ENCODE results near the gene KRTAP3-2.

Gene KRTAP3-2

DNA sequence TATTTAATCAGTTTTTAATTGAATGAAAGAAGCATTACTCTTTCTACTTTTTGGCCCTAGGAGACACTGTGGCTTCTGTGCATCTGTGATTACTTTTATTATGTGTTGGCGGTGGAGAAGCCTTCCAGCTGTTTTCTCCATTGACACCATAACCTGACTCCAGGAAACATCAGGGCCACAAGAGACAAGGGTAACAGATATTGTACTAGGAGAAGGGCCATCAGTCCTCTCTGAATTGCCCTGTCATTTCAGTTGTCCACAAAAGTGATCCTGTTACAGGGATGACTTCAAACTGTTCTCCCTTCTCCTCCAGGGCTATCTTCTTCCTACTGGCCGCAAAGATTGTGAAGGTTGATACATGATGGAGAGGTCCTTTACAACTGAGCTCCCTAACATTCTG is 47.6 kb downstream of the KRTAP3-2 start:
- no CpG with 5 or more reads among the region's 2 CpGs for WGBS (ENCODE audit: insufficient coverage, insufficient read length)
- Histone ChIP-seq H3K4me3 (ENCODE audit: low read length) (no peak overlapping the region), H3K4me1 (ENCODE audit: control insufficient read depth, insufficient read depth, low read length) (no peaks in the 10 kb centered on the region)

DNA sequence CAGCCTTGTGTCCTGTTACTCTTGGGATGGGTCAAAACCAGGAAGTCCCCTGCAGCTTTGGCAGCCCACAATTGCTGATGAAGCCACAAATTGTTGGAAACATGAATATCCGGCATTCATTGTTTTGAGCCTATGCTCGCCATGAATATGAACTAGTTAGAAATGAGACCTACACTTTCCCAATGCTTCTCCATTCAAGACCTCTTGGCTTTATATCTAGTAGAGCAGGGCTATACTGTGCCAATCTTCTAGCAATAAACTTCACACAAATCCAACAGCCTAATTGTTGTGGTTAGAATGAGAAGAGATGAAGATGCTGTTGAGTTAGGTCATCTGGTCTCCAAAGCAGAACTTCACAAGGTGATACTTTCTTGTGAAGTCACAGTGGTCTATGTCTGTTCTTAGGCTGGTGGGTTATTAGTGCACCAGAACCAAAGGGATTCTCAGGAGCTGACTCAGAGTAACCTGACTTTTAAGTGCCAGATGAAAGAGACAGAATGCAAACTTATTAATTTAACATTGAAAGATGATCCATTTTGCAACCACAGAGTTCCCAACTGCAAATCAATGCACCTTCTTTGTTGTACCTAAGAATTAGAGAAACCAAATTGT is 48.6 kb downstream of the KRTAP3-2 start:
- Histone ChIP-seq H3K27me3 (ENCODE audit: control insufficient read depth, insufficient read depth, low read length) (no peaks in the 10 kb centered on the region), H3K9me3 (ENCODE audit: control insufficient read depth, insufficient read depth, low read length) (no peaks in the 10 kb centered on the region), H3K36me3 (ENCODE audit: control insufficient read depth, insufficient read depth, low read length) (no peaks in the 10 kb centered on the region), H3K4me3 (ENCODE audit: low read length) (no peak overlapping the region), H3K27ac (ENCODE audit: low read length) (no peak overlapping the region), H3K4me1 (ENCODE audit: control insufficient read depth, insufficient read depth, low read length) (no peaks in the 10 kb centered on the region)
- no peak for DNase-seq (ENCODE audit: low read depth, low spot score)
- WGBS (ENCODE audit: insufficient coverage, insufficient read length): no CpG with 5 or more reads among the region's 2 CpGs

More for the DNA sequence above, 47.6 kb downstream of the KRTAP3-2 start:
- H3K9me3 ChIP-seq (ENCODE audit: control insufficient read depth, insufficient read depth, low read length): no peaks in the 10 kb centered on the region
- no peaks in the 10 kb centered on the region for H3K27me3 ChIP-seq (ENCODE audit: control insufficient read depth, insufficient read depth, low read length)
- H3K27ac ChIP-seq (ENCODE audit: low read length): no peak overlapping the region
- no peak for DNase-seq (ENCODE audit: low read depth, low spot score)
- H3K36me3 ChIP-seq (ENCODE audit: control insufficient read depth, insufficient read depth, low read length): no peaks in the 10 kb centered on the region

DNA sequence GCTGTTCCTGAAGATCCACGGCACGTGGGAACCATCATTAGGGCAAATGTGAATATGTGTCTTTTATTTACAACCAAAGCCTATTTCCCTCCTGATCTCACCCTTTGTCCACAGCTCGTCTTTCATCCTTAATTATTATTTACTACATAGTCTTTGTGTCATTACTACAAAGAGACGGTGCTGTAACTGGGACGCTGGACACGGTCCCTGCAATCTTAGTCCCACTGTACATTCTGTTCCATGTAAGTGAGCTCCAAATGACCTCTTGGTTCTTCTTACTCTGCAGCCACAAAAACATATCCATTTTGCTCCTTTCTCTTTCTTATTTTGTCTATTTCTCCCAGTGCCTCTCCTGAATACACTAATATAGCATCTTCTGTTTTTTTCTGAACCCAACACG is 49.5 kb downstream of the KRTAP3-2 start:
- Histone ChIP-seq H3K27me3 (ENCODE audit: control insufficient read depth, insufficient read depth, low read length) (no peaks in the 10 kb centered on the region), H3K4me1 (ENCODE audit: control insufficient read depth, insufficient read depth, low read length) (no peaks in the 10 kb centered on the region), H3K4me3 (ENCODE audit: low read length) (no peak overlapping the region), H3K9me3 (ENCODE audit: control insufficient read depth, insufficient read depth, low read length) (no peaks in the 10 kb centered on the region), H3K27ac (ENCODE audit: low read length) (no peak overlapping the region), H3K36me3 (ENCODE audit: control insufficient read depth, insufficient read depth, low read length) (no peaks in the 10 kb centered on the region)
- WGBS (ENCODE audit: insufficient coverage, insufficient read length): no CpG with 5 or more reads among the region's 7 CpGs
- no peak for DNase-seq (ENCODE audit: low read depth, low spot score)

DNA sequence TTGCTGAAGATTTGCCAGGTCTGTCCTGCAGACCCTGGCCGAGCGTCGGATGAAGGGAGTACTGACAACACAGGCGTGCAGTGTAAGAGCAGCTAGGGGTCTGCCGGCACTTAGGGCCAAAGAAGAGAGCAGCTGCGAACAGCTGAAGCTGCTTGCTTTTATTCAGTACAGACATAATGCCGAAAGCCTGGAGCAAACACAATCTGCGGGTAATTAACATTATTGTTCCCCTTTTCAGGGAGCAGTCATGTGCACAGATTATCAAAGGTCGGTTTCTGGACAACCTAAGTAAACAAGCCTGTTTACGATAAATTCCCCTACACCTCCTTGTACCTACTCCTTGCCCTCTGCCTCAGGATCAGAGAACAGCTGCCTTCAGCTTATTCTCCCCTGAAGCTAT is 50.3 kb downstream of the KRTAP3-2 start:
- WGBS (ENCODE audit: insufficient coverage, insufficient read length): no CpG with 5 or more reads among the region's 10 CpGs
- Histone ChIP-seq H3K9me3 (ENCODE audit: control insufficient read depth, insufficient read depth, low read length) (no peaks in the 10 kb centered on the region), H3K36me3 (ENCODE audit: control insufficient read depth, insufficient read depth, low read length) (no peaks in the 10 kb centered on the region), H3K27ac (ENCODE audit: low read length) (no peak overlapping the region), H3K4me3 (ENCODE audit: low read length) (no peak overlapping the region), H3K4me1 (ENCODE audit: control insufficient read depth, insufficient read depth, low read length) (no peaks in the 10 kb centered on the region), H3K27me3 (ENCODE audit: control insufficient read depth, insufficient read depth, low read length) (no peaks in the 10 kb centered on the region)
- no peak for DNase-seq (ENCODE audit: low read depth, low spot score)

All from iPS DF 6.9 (cell line).